CD14-positive monocyte (primary cell): ENCODE measurements around the gene DNAH7. TPM values are rescaled to one million over a fixed set of nuclear protein-coding genes. Genes with fewer than 3 reads are reported as not detected.

Experiments
- DNase-seq, 3 donors: peaks; one replicate each; pipeline ENCODE4 v3.0.0-alpha.2; 2011 to 2022
- H2AFZ ChIP-seq: 2 replicates; pipeline ENCODE4 v1.6.0; 2012; ENCODE audit warnings: mild to moderate bottlenecking, low read depth, low read length, inconsistent platforms; ENCODE audit not compliant: insufficient read depth, poor library complexity, severe bottlenecking
- H3K27ac ChIP-seq, 2 donors: 1 replicate in 1 of 2; 2 replicates in 1 of 2; pipeline ENCODE4 v1.5.1; 2012 to 2013; ENCODE audit warnings: low read length in 2 of 2, control low read depth in 1 of 2, inconsistent platforms in 1 of 2, low read depth in 1 of 2, mild to moderate bottlenecking in 1 of 2
- H3K27me3 ChIP-seq, 2 donors: one replicate each; pipeline versions ENCODE4 v1.6.0 to v1.6.1; 2011 to 2013; ENCODE audit warnings: low read length in 2 of 2; ENCODE audit not compliant: control insufficient read depth in 2 of 2, insufficient read depth in 2 of 2
- H3K36me3 ChIP-seq, 2 donors: replicated peaks in 1 of 2; 1 replicate in 1 of 2; 2 replicates in 1 of 2; pipeline versions ENCODE4 v1.5.1 to v1.6.1; 2012 to 2013; ENCODE audit warnings: low read length in 2 of 2, control low read depth in 1 of 2, inconsistent platforms in 1 of 2, mild to moderate bottlenecking in 1 of 2; ENCODE audit not compliant: insufficient read depth in 2 of 2, control insufficient read depth in 1 of 2
- H3K4me1 ChIP-seq, 2 donors: 1 replicate in 1 of 2; 2 replicates in 1 of 2; pipeline versions ENCODE4 v1.5.1 to v1.6.1; 2012 to 2013; ENCODE audit warnings: low read length in 2 of 2, control low read depth in 1 of 2, inconsistent platforms in 1 of 2, mild to moderate bottlenecking in 1 of 2, moderate library complexity in 1 of 2; ENCODE audit not compliant: insufficient read depth in 2 of 2, control insufficient read depth in 1 of 2
- H3K4me2 ChIP-seq: replicated peaks from 2 replicates; pipeline ENCODE3; 2012; ENCODE audit warnings: low read length, moderate library complexity, mild to moderate bottlenecking; ENCODE audit not compliant: poor library complexity, severe bottlenecking; ENCODE audit errors: extremely low read depth
- H3K4me3 ChIP-seq, 3 experiments: fragments of 200-600 bp in 1 of 3; sonication (generic) in 1 of 3; replicated peaks in 1 of 3; 1 replicate in 2 of 3; 2 replicates in 1 of 3; pipeline ENCODE4 v1.5.1; 2011 to 2013; ENCODE audit warnings: low read length in 3 of 3, mild to moderate bottlenecking in 3 of 3, control low read depth in 2 of 3, low read depth in 2 of 3, inconsistent platforms in 1 of 3, moderate library complexity in 1 of 3
- H3K79me2 ChIP-seq: 2 replicates; pipeline ENCODE4 v1.6.0; 2012; ENCODE audit warnings: mild to moderate bottlenecking, control low read depth, inconsistent platforms, low read length, moderate library complexity; ENCODE audit not compliant: insufficient read depth
- H3K9ac ChIP-seq: 2 replicates; pipeline ENCODE4 v1.6.0; 2017; ENCODE audit warnings: low read length, mild to moderate bottlenecking; ENCODE audit not compliant: insufficient read depth, poor library complexity, severe bottlenecking
- H3K9me3 ChIP-seq, 2 donors: replicated peaks in 1 of 2; 1 replicate in 1 of 2; 2 replicates in 1 of 2; pipeline versions ENCODE4 v1.5.1 to v1.6.1; 2012 to 2013; ENCODE audit warnings: low read length in 2 of 2, control low read depth in 1 of 2; ENCODE audit not compliant: control insufficient read depth in 1 of 2, insufficient read depth in 1 of 2
- H4K20me1 ChIP-seq: 2 replicates; pipeline ENCODE4 v1.6.0; 2012; ENCODE audit warnings: mild to moderate bottlenecking, low read length, control low read depth, moderate library complexity; ENCODE audit not compliant: insufficient read depth
- H3K27ac Mint-ChIP-seq, 7 donors: one replicate each; pipeline ENCODE4 v1.8.0; 2020; ENCODE audit warnings: mild to moderate bottlenecking in 7 of 7, mixed read lengths in 7 of 7, moderate library complexity in 6 of 7, inconsistent platforms in 2 of 7
- H3K27me3 Mint-ChIP-seq, 3 donors: one replicate each; pipeline ENCODE4 v1.8.0; 2021 to 2022; ENCODE audit warnings: low read depth in 3 of 3, mild to moderate bottlenecking in 3 of 3, mixed read lengths in 3 of 3, moderate library complexity in 3 of 3, inconsistent platforms in 1 of 3
- H3K36me3 Mint-ChIP-seq, 2 donors: one replicate each; pipeline ENCODE4 v1.8.0; 2020; ENCODE audit warnings: mixed read lengths in 2 of 2, inconsistent platforms in 1 of 2, mild to moderate bottlenecking in 1 of 2
- H3K4me1 Mint-ChIP-seq: one replicate; pipeline ENCODE4 v1.8.0; 2020; ENCODE audit warnings: mild to moderate bottlenecking, mixed read lengths
- H3K4me3 Mint-ChIP-seq, 2 donors: one replicate each; pipeline ENCODE4 v1.8.0; 2020; ENCODE audit warnings: mild to moderate bottlenecking in 2 of 2, mixed read lengths in 2 of 2, moderate library complexity in 1 of 2
- H3K9me3 Mint-ChIP-seq, 7 donors: one replicate each; pipeline ENCODE4 v1.8.0; 2020 to 2022; ENCODE audit warnings: mixed read lengths in 7 of 7, mild to moderate bottlenecking in 6 of 7, moderate library complexity in 6 of 7, inconsistent platforms in 2 of 7
- CTCF ChIP-seq: fragments of 200-600 bp; IDR thresholded peaks from one replicate; pipeline ENCODE4 v1.8.0; 2022; ENCODE audit warnings: antibody characterized with exemption, mild to moderate bottlenecking
- WGBS: methylation state at CpG from one replicate; pipeline ENCODE4 v1.1.5; 2013; ENCODE audit warnings: missing lambda C conversion rate; ENCODE audit not compliant: insufficient coverage; 5-methylcytosine and 5-hydroxymethylcytosine counted together
- intact Hi-C, 2 donors: fragments of 100-400 bp; cut with micrococcal nuclease; formaldehyde crosslinking; loops; one replicate each; pipeline versions ENCODE4 v1.15.0 to v1.15.1; 2023
- polyA plus RNA-seq, 3 donors: library from polyadenylated mRNA; depleted of rRNA in 1 of 3; unstranded in 2 of 3; stranded (reverse) in 1 of 3; fragments of 300-500 nt in 2 of 3; fragments of >200 nt in 1 of 3; fragmentation: Illumina TruSeq in 2 of 3; gene quantifications; 1 replicate in 2 of 3; 2 replicates in 1 of 3; pipeline ENCODE4 v1.2.3, GENCODE V29; 2012 to 2021

The DNAH7 gene
- polyA plus RNA-seq, 3 donors: 0.07 TPM; not detected in 2

DNA sequence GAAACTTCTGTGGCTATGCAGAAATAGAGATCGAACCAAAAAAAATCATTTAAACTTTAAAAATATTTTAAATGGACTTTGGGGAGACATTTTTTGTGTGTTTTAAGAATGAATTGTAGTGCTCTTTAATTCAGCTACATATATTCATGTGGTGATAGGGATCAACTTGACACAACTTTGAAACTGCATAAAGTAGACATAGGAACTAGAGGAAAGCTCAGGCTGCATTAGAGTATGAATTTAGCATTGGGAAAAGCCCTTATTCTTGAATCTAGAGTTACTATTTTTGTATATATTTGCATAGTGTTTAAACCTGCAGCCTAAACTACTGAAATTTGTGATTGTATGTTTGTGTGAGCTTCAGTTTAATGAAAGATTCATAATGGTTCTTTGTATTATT is 333.3 kb downstream of the DNAH7 start:
- DNase-seq: no peak
- Histone ChIP-seq H3K4me3 (no peak overlapping the region), H3K79me2 (no peaks in the 10 kb centered on the region), H2AFZ (no peak overlapping the region), H3K4me1 (no peaks in the 10 kb centered on the region), H3K36me3 (peaks cover 2 to 18% of the 10 kb centered on the region in 2 donors), H4K20me1 (no peaks in the 10 kb centered on the region), H3K9me3 (no peaks in the 10 kb centered on the region), H3K27me3 (no peaks in the 10 kb centered on the region), H3K27ac (no peak overlapping the region), H3K9ac (no peak overlapping the region), H3K4me2 (no peak overlapping the region)
- intact Hi-C loops: no loop called here
- peaks cover 2% of the 10 kb centered on the region for H3K4me1 Mint-ChIP-seq
- no peak for TF ChIP-seq CTCF
- peaks cover 0 to 6% (median 0%) of the 10 kb centered on the region in 7 donors for H3K9me3 Mint-ChIP-seq
- H3K4me3 Mint-ChIP-seq: no peak overlapping the region
- peaks cover 0 to 3% (median 0%) of the 10 kb centered on the region in 3 donors for H3K27me3 Mint-ChIP-seq
- H3K27ac Mint-ChIP-seq: no peak overlapping the region
- peaks cover 33 to 36% of the 10 kb centered on the region in 2 donors for H3K36me3 Mint-ChIP-seq
- WGBS: no CpG with 5 or more reads among the region's 1 CpG

GRCh38 chr2:195734931-195735330 is 333.7 kb downstream of the DNAH7 start:
- H3K9ac ChIP-seq: no peak overlapping the region
- no peak overlapping the region for H3K4me3 Mint-ChIP-seq
- H3K4me1 ChIP-seq: no peaks in the 10 kb centered on the region
- H3K27ac Mint-ChIP-seq: no peak overlapping the region
- H2AFZ ChIP-seq: no peak overlapping the region
- no peaks in the 10 kb centered on the region for H3K79me2 ChIP-seq
- H3K36me3 Mint-ChIP-seq: peaks cover 37 to 40% of the 10 kb centered on the region in 2 donors
- H4K20me1 ChIP-seq: no peaks in the 10 kb centered on the region
- no peak overlapping the region for H3K4me2 ChIP-seq
- H3K27me3 Mint-ChIP-seq: peaks cover 0 to 3% (median 0%) of the 10 kb centered on the region in 3 donors
- no peak for TF ChIP-seq CTCF
- H3K4me3 ChIP-seq: no peak overlapping the region
- intact Hi-C loops: no loop called here
- no peaks in the 10 kb centered on the region for H3K9me3 ChIP-seq
- peaks cover 2% of the 10 kb centered on the region for H3K4me1 Mint-ChIP-seq
- peaks cover 2 to 21% of the 10 kb centered on the region in 2 donors for H3K36me3 ChIP-seq
- no peaks in the 10 kb centered on the region for H3K27me3 ChIP-seq
- DNase-seq: no peak
- peaks cover 0 to 7% (median 0%) of the 10 kb centered on the region in 7 donors for H3K9me3 Mint-ChIP-seq
- no CpG with 5 or more reads among the region's 2 CpGs for WGBS
- no peak overlapping the region for H3K27ac ChIP-seq
